HCT116 (cell line): ENCODE results near the gene RPL13. TPM values are rescaled to one million over a fixed set of nuclear protein-coding genes. Genes with fewer than 3 reads are reported as not detected.

Source experiments
- ATAC-seq: fragments of 200-7000 bp; cut with Tn5 transposase; 2 replicates; pipeline ENCODE4 v1.9.1; 2020; ENCODE audit warnings: mild to moderate bottlenecking, moderate library complexity
- BruUV-seq: library from RNA; stranded (reverse); fragments of 400-500 nt; replicated peaks from 2 replicates; lab custom pipeline; 2021; lab: Mats Ljungman, UMichigan
- CTCF ChIA-PET: fragments of 300-600 bp; sonication (Branson Sonifier 250); formaldehyde crosslinking; loops from one replicate; lab custom pipeline; 2021; ENCODE audit warnings: antibody characterized with exemption; lab: Charles Lee
- POLR2A ChIA-PET: fragments of 300-600, 350-600 bp; sonication (Branson Sonifier 250); formaldehyde crosslinking; loops from one replicate; lab custom pipeline; 2021; ENCODE audit warnings: antibody characterized with exemption; lab: Charles Lee
- RAD21 ChIA-PET, 2 experiments: fragments of 300-600 bp; sonication (Branson Sonifier 250); formaldehyde crosslinking; loops; one replicate each; lab custom pipeline; 2023; ENCODE audit warnings: low total read pairs in 2 of 2; ENCODE audit not compliant: uncharacterized antibody in 2 of 2, unreplicated experiment in 2 of 2, low non-redundant PET in 1 of 2; lab: Charles Lee
- DNase-seq: peaks from one replicate; pipeline ENCODE4 v3.0.0-alpha.2; 2010; ENCODE audit warnings: low read depth, low spot score
- H2AFZ ChIP-seq: fragments of 200-600 bp; shearing (Covaris generic), sonication (generic); 2 replicates; pipeline ENCODE4 v1.6.1; 2017; ENCODE audit warnings: low read depth, mixed run types, mixed read lengths, antibody characterized with exemption, low read length; ENCODE audit not compliant: poor library complexity, severe bottlenecking
- H3K27ac ChIP-seq: 2 replicates; pipeline ENCODE4 v1.5.1; 2012; ENCODE audit warnings: low read depth, low read length
- H3K27me3 ChIP-seq: fragments of 200-600 bp; sonication (generic); 2 replicates; pipeline ENCODE4 v1.6.1; 2016; ENCODE audit warnings: mixed run types, low read length, mixed read lengths; ENCODE audit not compliant: insufficient read depth
- H3K36me3 ChIP-seq, 2 experiments: fragments of 200-500 bp in 1 of 2; fragments of 200-600 bp in 1 of 2; sonication (Bioruptor generic) in 1 of 2; sonication (generic) in 1 of 2; 2 replicates each; pipeline versions ENCODE4 v1.5.1 to v1.6.1; 2014 to 2016; ENCODE audit warnings: low read length in 2 of 2, inconsistent platforms in 1 of 2, mixed read lengths in 1 of 2, mixed run types in 1 of 2; ENCODE audit not compliant: insufficient read depth in 2 of 2, control insufficient read depth in 1 of 2
- H3K4me1 ChIP-seq, 2 experiments: fragments of 200-600 bp in 1 of 2; sonication (generic) in 1 of 2; 2 replicates each; pipeline versions ENCODE4 v1.5.1 to v1.6.1; 2012 to 2017; ENCODE audit warnings: low read length in 2 of 2, inconsistent platforms in 1 of 2, mild to moderate bottlenecking in 1 of 2, mixed read lengths in 1 of 2, mixed run types in 1 of 2, moderate library complexity in 1 of 2; ENCODE audit not compliant: insufficient read depth in 2 of 2, control insufficient read depth in 1 of 2
- H3K4me2 ChIP-seq: fragments of 200-600 bp; sonication (generic); 2 replicates; pipeline ENCODE4 v1.6.1; 2017; ENCODE audit warnings: mixed run types, low read length, mixed read lengths
- H3K4me3 ChIP-seq, 2 experiments: fragments of 200-600 bp in 1 of 2; sonication (generic) in 1 of 2; replicated peaks in 1 of 2; 2 replicates each; pipeline ENCODE4 v1.5.1; 2011 to 2016; ENCODE audit warnings: low read length in 2 of 2, control low read depth in 1 of 2, low read depth in 1 of 2, mild to moderate bottlenecking in 1 of 2, mixed read lengths in 1 of 2, mixed run types in 1 of 2
- H3K79me2 ChIP-seq: fragments of 200-600 bp; sonication (generic); 2 replicates; pipeline ENCODE4 v1.6.1; 2017; ENCODE audit warnings: mild to moderate bottlenecking, mixed run types, low read length, moderate library complexity, mixed read lengths; ENCODE audit not compliant: insufficient read depth
- H3K9ac ChIP-seq: fragments of 200-600 bp; sonication (generic); 2 replicates; pipeline ENCODE4 v1.6.1; 2016; ENCODE audit warnings: low read length, mixed read lengths
- H3K9me2 ChIP-seq: fragments of 200-600 bp; sonication (generic), shearing (Covaris generic); 2 replicates; pipeline ENCODE4 v1.6.1; 2017; ENCODE audit warnings: mixed run types, mild to moderate bottlenecking, moderate library complexity; ENCODE audit not compliant: insufficient read depth
- H3K9me3 ChIP-seq, 2 experiments: fragments of 200-500 bp in 1 of 2; fragments of 200-600 bp in 1 of 2; sonication (Bioruptor generic) in 1 of 2; sonication (generic) in 1 of 2; 2 replicates each; pipeline ENCODE4 v1.6.1; 2014 to 2017; ENCODE audit warnings: low read length in 2 of 2, mixed read lengths in 2 of 2, inconsistent platforms in 1 of 2, low read depth in 1 of 2, mild to moderate bottlenecking in 1 of 2, mixed run types in 1 of 2, moderate library complexity in 1 of 2; ENCODE audit not compliant: control insufficient read depth in 1 of 2, insufficient read depth in 1 of 2
- H4K20me1 ChIP-seq: fragments of 200-600 bp; sonication (generic), shearing (Covaris generic); 2 replicates; pipeline ENCODE4 v1.6.1; 2017; ENCODE audit warnings: mixed run types, mild to moderate bottlenecking, moderate library complexity; ENCODE audit not compliant: insufficient read depth
- EGR1 ChIP-seq: IDR thresholded peaks from 2 replicates; pipeline ENCODE4 v1.6.1; 2012; ENCODE audit warnings: low read depth
- EZH2phosphoT487 ChIP-seq: fragments of 200-600 bp; IDR thresholded peaks from 2 replicates; pipeline ENCODE4 v1.6.1; 2018; ENCODE audit warnings: antibody characterized with exemption, borderline replicate concordance
- FOSL1 ChIP-seq: IDR thresholded peaks from 2 replicates; pipeline ENCODE4 v1.6.1; 2012; ENCODE audit warnings: low read depth
- POLR2A ChIP-seq: IDR thresholded peaks from 2 replicates; pipeline ENCODE4 v1.7.0; 2011; ENCODE audit warnings: borderline replicate concordance; ENCODE audit not compliant: insufficient read depth, insufficient read length; ENCODE audit errors: extremely low read depth
- POLR2AphosphoS5 ChIP-seq: IDR thresholded peaks from 2 replicates; pipeline ENCODE4 v1.6.1; 2011; ENCODE audit warnings: mild to moderate bottlenecking, low read depth, low read length, moderate library complexity
- RAD21 ChIP-seq: IDR thresholded peaks from 2 replicates; pipeline ENCODE4 v1.6.1; 2012; ENCODE audit warnings: low read depth, mild to moderate bottlenecking
- SIN3A ChIP-seq: IDR thresholded peaks from 2 replicates; pipeline ENCODE4 v1.6.1; 2012; ENCODE audit warnings: low read depth
- SRF ChIP-seq: IDR thresholded peaks from 2 replicates; pipeline ENCODE4 v1.6.1; 2012; ENCODE audit warnings: low read depth
- intact Hi-C: fragments of 100-400 bp; cut with micrococcal nuclease; formaldehyde crosslinking; loops from 2 replicates; pipeline ENCODE4 v1.10.0; 2022
- total RNA-seq: library from RNA; stranded (reverse); gene quantifications from one replicate; pipeline ENCODE4 v1.2.1, GENCODE V29; 2021; ENCODE audit not compliant: unreplicated experiment

RPL13 gene
- total RNA-seq, 1 experiment from 2014 or later = 4,404 TPM

DNA sequence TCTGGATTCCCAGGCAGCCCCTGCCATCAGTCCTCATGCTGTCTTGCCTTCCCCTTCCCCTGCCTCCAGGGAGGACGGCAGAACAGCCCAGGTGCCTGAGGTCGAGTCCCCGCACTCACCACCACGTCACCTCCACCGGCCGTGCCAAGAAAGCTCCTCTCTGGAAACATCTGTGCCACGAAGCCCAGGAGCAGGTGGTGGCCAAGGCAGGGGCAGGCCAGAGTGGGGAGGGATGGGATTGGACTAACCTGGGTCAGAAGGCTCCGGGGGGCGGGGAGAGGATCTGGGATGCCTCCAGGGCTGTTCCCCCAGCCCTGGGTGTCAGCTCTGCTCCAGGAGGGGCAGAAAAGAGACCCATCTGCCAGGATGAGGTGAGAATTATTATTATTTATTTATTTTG lies 45.5 kb downstream of the RPL13 start:
- intact Hi-C loops = no loop called here
- DNase-seq = no peak
- no peaks in the 10 kb centered on the region for H3K9me2 ChIP-seq
- H3K9me3 ChIP-seq = no peaks in the 10 kb centered on the region
- CTCF ChIA-PET = no interaction called here
- no peak overlapping the region for H2AFZ ChIP-seq
- no peaks in the 10 kb centered on the region for H3K79me2 ChIP-seq
- H3K9ac ChIP-seq = no peak overlapping the region
- H3K4me2 ChIP-seq = no peak overlapping the region
- no peak for TF ChIP-seq POLR2A
- TF ChIP-seq SIN3A = no peak
- TF ChIP-seq FOSL1 = no peak
- no TSS peak for BruUV-seq
- no peak overlapping the region for H3K27ac ChIP-seq
- peaks cover 33 to 54% of the 10 kb centered on the region in 2 experiments for H3K4me1 ChIP-seq
- H4K20me1 ChIP-seq = no peaks in the 10 kb centered on the region
- H3K36me3 ChIP-seq = no peaks in the 10 kb centered on the region
- RAD21 ChIA-PET = no interaction called here
- no peak overlapping the region for H3K4me3 ChIP-seq
- no peaks in the 10 kb centered on the region for H3K27me3 ChIP-seq
- POLR2A ChIA-PET = no interaction called here
- no peak for ATAC-seq

DNA sequence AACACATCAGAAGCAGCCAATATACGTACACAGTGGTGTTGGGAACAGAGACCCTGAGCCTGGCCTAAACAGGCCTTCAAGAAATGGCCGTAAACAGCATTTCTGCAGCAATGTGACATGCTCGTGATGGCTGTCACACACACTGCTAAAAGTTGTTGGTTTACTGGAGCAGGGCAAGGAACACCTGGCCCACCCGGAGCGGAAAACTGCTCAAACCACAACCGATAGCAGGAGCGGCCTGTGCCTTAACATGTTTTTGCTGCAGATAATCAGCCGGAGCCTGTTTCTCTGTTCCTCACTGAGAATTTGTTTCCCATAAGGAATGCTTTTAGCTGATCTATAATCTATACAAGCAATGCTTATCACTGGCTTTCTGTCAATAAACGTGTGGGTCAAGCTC lies 47.0 kb downstream of the RPL13 start:
- TF ChIP-seq POLR2A (no peak), SRF (no peak), EZH2phosphoT487 (no peak), POLR2AphosphoS5 (no peak), RAD21 (no peak), EGR1 (no peak)
- Histone ChIP-seq H3K4me3 (no peak overlapping the region), H3K9ac (no peak overlapping the region), H3K27ac (no peak overlapping the region), H2AFZ (no peak overlapping the region), H3K4me1 (peaks cover 23 to 43% of the 10 kb centered on the region in 2 experiments), H3K9me2 (no peaks in the 10 kb centered on the region), H3K27me3 (no peaks in the 10 kb centered on the region), H3K36me3 (no peaks in the 10 kb centered on the region), H3K9me3 (no peaks in the 10 kb centered on the region), H3K4me2 (no peak overlapping the region), H4K20me1 (no peaks in the 10 kb centered on the region), H3K79me2 (no peaks in the 10 kb centered on the region)
- POLR2A ChIA-PET = no interaction called here
- CTCF ChIA-PET = interaction anchor here (1.0 to 1.5 kb wide), 2 partner anchors 8 to 9 kb away, joined by 3 to 4 read pairs; no protein-coding TSS in a partner anchor
- intact Hi-C loops = no loop called here
- RAD21 ChIA-PET = no interaction called here
- ATAC-seq = no peak
- no TSS peak for BruUV-seq
- DNase-seq = no peak
